Right cardiac atrium (tissue), 5 donors: ENCODE results near the gene PFKM. TPM values are rescaled to one million over a fixed set of nuclear protein-coding genes. Genes with fewer than 3 reads are reported as not detected.

ENCODE experiments used
- ATAC-seq, 2 donors: fragments of 200-7000 bp; cut with Tn5 transposase; one replicate each; pipeline versions ENCODE4 v1.8.0 to v1.9.1; 2020; ENCODE audit warnings: moderate library complexity in 2 of 2, mild to moderate bottlenecking in 1 of 2
- DNase-seq, 3 donors: peaks; one replicate each; pipeline ENCODE4 v3.0.0-alpha.2; 2020
- H3K27ac ChIP-seq: one replicate; pipeline ENCODE4 v1.5.1; 2013; ENCODE audit warnings: mild to moderate bottlenecking, low read length, control low read depth, moderate library complexity
- H3K27me3 ChIP-seq: one replicate; pipeline ENCODE4 v1.6.1; 2013; ENCODE audit not compliant: control insufficient read depth, insufficient read depth
- H3K4me1 ChIP-seq: one replicate; pipeline ENCODE4 v1.6.1; 2013; ENCODE audit warnings: low read length; ENCODE audit not compliant: control insufficient read depth, insufficient read depth
- H3K4me3 ChIP-seq: one replicate; pipeline ENCODE4 v1.5.1; 2013; ENCODE audit warnings: low read length, control low read depth
- H3K9me3 ChIP-seq: one replicate; pipeline ENCODE4 v1.6.1; 2013; ENCODE audit warnings: low read length; ENCODE audit not compliant: control insufficient read depth
- WGBS: extraction: QIAGEN DNeasy Blood & Tissue Kit; methylation state at CpG from one replicate; pipeline ENCODE4 v1.1.7; 2013; 5-methylcytosine and 5-hydroxymethylcytosine counted together
- intact Hi-C, 4 donors: fragments of 100-400 bp; cut with DNase I; formaldehyde crosslinking; loops; one replicate each; pipeline versions ENCODE4 v1.11.0 to v1.14.0; 2022 to 2023
- polyA plus RNA-seq: library from polyadenylated mRNA; stranded (reverse); fragments of 200-250 nt; gene quantifications from one replicate; pipeline ENCODE4 v1.2.3, GENCODE V29; 2013
- total RNA-seq, 4 donors: library from RNA; stranded (reverse); fragmentation: NEBNext Ultra II Directional; extraction: Animal tissue kit (Norgen Biotek cat#: 25700); gene quantifications; one replicate each; pipeline ENCODE4 v1.2.1, GENCODE V29; 2021
- donor health status: healthy with polysubstance abuse.
- donor health status: DM: no; HTN: yes; CAD: no.
- donor health status: DM: no; HTN: no; CAD: no.
- donor health status: DM: no; HTN: yes; CAD: no; lungs with severe emphysema.
- donor health status: DM: yes; HTN: yes; CAD: no.

PFKM gene
- total and polyA plus RNA-seq, 5 donors, result 204 to 429 (median 342) TPM

- H3K27ac ChIP-seq, result no peak overlapping the region
- no peak for DNase-seq
Observed at GRCh38 chr12:48175613-48176416, 56.7 kb downstream of the PFKM start.

GRCh38 chr12:48176417-48176751 lies 57.2 kb downstream of the PFKM start:
- Histone ChIP-seq H3K27ac (no peak overlapping the region), H3K4me3 (no peak overlapping the region), H3K27me3 (no peaks in the 10 kb centered on the region), H3K4me1 (no peaks in the 10 kb centered on the region), H3K9me3 (no peaks in the 10 kb centered on the region)
- intact Hi-C loops, result no loop called here
- ATAC-seq (no peak), DNase-seq (no peak)

More at GRCh38 chr12:48175613-48176416, 56.7 kb downstream of the PFKM start:
- 58% methylated on average over 3 of the region's 3 CpGs for WGBS
- no peaks in the 10 kb centered on the region for H3K4me1 ChIP-seq
- H3K9me3 ChIP-seq, result no peaks in the 10 kb centered on the region
- no peaks in the 10 kb centered on the region for H3K27me3 ChIP-seq
- ATAC-seq, result no peak
- intact Hi-C loops, result no loop called here
- H3K4me3 ChIP-seq, result no peak overlapping the region

GRCh38 chr12:48177982-48178381 lies 58.8 kb downstream of the PFKM start:
- H3K4me1 ChIP-seq, result no peaks in the 10 kb centered on the region
- intact Hi-C loops, result no loop called here
- ATAC-seq, result no peak
- H3K4me3 ChIP-seq, result no peak overlapping the region
- WGBS, result 61% methylated on average over 4 of the region's 4 CpGs
- DNase-seq, result no peak
- H3K27me3 ChIP-seq, result no peaks in the 10 kb centered on the region
- H3K9me3 ChIP-seq, result no peaks in the 10 kb centered on the region
- H3K27ac ChIP-seq, result no peak overlapping the region

- intact Hi-C loops, result no loop called here
- ATAC-seq, result no peak
- DNase-seq, result no peak
- Histone ChIP-seq H3K4me1 (no peaks in the 10 kb centered on the region), H3K4me3 (no peak overlapping the region), H3K9me3 (no peaks in the 10 kb centered on the region), H3K27me3 (no peaks in the 10 kb centered on the region), H3K27ac (no peak overlapping the region)
- 89% methylated on average over 1 of the region's 1 CpG for WGBS
Observed at GRCh38 chr12:48179466-48179865, 60.3 kb downstream of the PFKM start.

GRCh38 chr12:48180424-48180823 lies 61.3 kb downstream of the PFKM start:
- DNase-seq (no peak), ATAC-seq (no peak)
- H3K9me3 ChIP-seq, result no peaks in the 10 kb centered on the region
- H3K4me3 ChIP-seq, result no peak overlapping the region
- WGBS, result 82% methylated on average over 1 of the region's 1 CpG
- H3K27me3 ChIP-seq, result no peaks in the 10 kb centered on the region
- intact Hi-C loops, result no loop called here
- no peak overlapping the region for H3K27ac ChIP-seq
- H3K4me1 ChIP-seq, result no peaks in the 10 kb centered on the region

GRCh38 chr12:48180857-48181495 lies 61.8 kb downstream of the PFKM start:
- H3K27ac ChIP-seq, result no peak overlapping the region
- WGBS, result 88% methylated on average over 2 of the region's 2 CpGs
- DNase-seq (no peak), ATAC-seq (no peak)
- no peak overlapping the region for H3K4me3 ChIP-seq
- H3K4me1 ChIP-seq, result no peaks in the 10 kb centered on the region
- no peaks in the 10 kb centered on the region for H3K27me3 ChIP-seq
- intact Hi-C loops, result no loop called here
- H3K9me3 ChIP-seq, result no peaks in the 10 kb centered on the region

GRCh38 chr12:48182631-48183030 lies 63.5 kb downstream of the PFKM start:
- intact Hi-C loops, result no loop called here
- Histone ChIP-seq H3K4me3 (peak overlapping the region; percentile 56), H3K27ac (no peak overlapping the region), H3K9me3 (no peaks in the 10 kb centered on the region), H3K4me1 (no peaks in the 10 kb centered on the region), H3K27me3 (no peaks in the 10 kb centered on the region)
- 10% methylated on average over 7 of the region's 7 CpGs for WGBS
- DNase-seq (no peak), ATAC-seq (no peak)

GRCh38 chr12:48183091-48183875 lies 64.1 kb downstream of the PFKM start, which contains the start of gene CCDC184:
TSS of gene CCDC184 (plus strand) at chr12:48183644. CDS start at chr12:48184123, 479 bp downstream.
- no peaks in the 10 kb centered on the region for H3K4me1 ChIP-seq
- H3K4me3 ChIP-seq, result peak within 1 kb of the TSS; percentile 56
- ATAC-seq (peak; percentile 87 to 92), DNase-seq (peak; percentile 72 to 88 (median 88))
- no peak within 1 kb of the TSS for H3K27ac ChIP-seq
- H3K9me3 ChIP-seq, result no peaks in the 10 kb centered on the region
- intact Hi-C loops, result no loop called here
- under 1% methylated on average over 61 of the region's 61 CpGs for whole genome bisulfite sequencing
- no peaks in the 10 kb centered on the region for H3K27me3 ChIP-seq

GRCh38 chr12:48183876-48184548 lies 64.8 kb downstream of the PFKM start:
- Histone ChIP-seq H3K27me3 (no peaks in the 10 kb centered on the region), H3K9me3 (no peaks in the 10 kb centered on the region), H3K4me1 (no peaks in the 10 kb centered on the region), H3K27ac (no peak overlapping the region), H3K4me3 (peak overlapping the region; percentile 56)
- 3% methylated on average over 61 of the region's 61 CpGs for WGBS
- DNase-seq, result no peak
- intact Hi-C loops, result no loop called here
- ATAC-seq, result peak; percentile 28 to 43

- Histone ChIP-seq H3K4me3 (no peak overlapping the region), H3K27me3 (no peaks in the 10 kb centered on the region), H3K9me3 (no peaks in the 10 kb centered on the region), H3K27ac (no peak overlapping the region), H3K4me1 (no peaks in the 10 kb centered on the region)
- intact Hi-C loops, result no loop called here
- DNase-seq (peak in 1 of 3 donors; percentile 50), ATAC-seq (peak in 1 of 2 donors; percentile 6)
- WGBS, result 6% methylated on average over 20 of the region's 20 CpGs
Observed at GRCh38 chr12:48184549-48184922, 65.4 kb downstream of the PFKM start.
